ENCODE measurements around the gene HSPA12B.

The HSPA12B gene

GRCh38 chr20:3730803-3731672 is 1.4 kb upstream of the HSPA12B start:
- no peak for DNase-seq

DNA sequence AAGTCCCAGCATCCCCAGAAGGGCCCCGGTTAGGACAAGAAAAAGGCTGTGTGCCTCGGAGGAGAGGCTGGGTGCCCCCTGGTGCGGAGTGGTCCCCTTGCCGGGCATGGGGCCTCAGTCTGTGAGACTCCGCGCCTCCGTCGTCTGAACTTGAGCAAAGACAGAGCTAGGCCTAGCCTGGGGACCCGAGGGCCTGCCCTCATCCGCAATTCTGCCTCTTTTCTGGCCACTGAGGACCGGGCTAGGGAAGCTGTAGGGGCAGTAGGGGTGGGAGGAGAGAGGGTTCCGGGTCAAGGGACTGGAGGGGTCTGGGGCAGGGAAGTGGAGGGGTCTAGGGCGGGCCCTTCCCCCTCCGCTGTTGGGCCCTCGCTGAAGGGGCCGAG is 550 bp upstream of the HSPA12B start:
- no peak for DNase-seq

- DNase-seq, result no peak
Measured at GRCh38 chr20:3733119-3733995, 872 bp downstream of the HSPA12B start.

- no peak for DNase-seq
Measured at GRCh38 chr20:3734111-3734843, 1.8 kb downstream of the HSPA12B start.

GRCh38 chr20:3735768-3736167 is 3.3 kb downstream of the HSPA12B start:
- no peak for DNase-seq

GRCh38 chr20:3738111-3739053 is 5.9 kb downstream of the HSPA12B start:
- DNase-seq, result no peak

- no peak for DNase-seq
Measured at GRCh38 chr20:3739054-3739925, 6.8 kb downstream of the HSPA12B start.

DNA sequence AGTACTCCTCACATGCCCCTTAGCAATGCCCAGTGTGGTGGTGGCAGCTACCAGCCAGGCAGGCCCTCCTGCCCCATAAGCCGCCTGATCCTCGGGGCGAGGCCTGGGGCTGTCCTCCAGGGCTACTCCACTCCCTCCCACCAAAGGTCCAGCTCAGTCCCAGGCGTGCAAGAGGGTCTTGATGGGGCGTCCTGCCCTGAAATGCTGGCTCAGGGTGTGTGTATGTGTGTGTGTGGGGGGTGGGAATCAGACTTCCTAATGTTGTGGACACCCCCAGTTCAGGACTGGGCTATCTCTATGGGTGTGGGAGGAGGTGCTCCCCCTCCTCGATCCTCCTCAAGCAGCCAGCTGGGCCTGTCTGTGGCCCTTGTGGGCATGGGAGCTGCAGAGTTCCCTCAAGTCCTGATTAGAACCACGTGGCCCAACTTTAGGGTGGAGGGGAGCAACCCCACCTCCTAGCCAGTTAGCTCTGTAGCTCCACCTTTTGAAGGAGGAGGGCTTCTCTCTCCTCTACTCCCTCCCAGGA is 7.5 kb downstream of the HSPA12B start:
- DNase-seq, result no peak

DNA sequence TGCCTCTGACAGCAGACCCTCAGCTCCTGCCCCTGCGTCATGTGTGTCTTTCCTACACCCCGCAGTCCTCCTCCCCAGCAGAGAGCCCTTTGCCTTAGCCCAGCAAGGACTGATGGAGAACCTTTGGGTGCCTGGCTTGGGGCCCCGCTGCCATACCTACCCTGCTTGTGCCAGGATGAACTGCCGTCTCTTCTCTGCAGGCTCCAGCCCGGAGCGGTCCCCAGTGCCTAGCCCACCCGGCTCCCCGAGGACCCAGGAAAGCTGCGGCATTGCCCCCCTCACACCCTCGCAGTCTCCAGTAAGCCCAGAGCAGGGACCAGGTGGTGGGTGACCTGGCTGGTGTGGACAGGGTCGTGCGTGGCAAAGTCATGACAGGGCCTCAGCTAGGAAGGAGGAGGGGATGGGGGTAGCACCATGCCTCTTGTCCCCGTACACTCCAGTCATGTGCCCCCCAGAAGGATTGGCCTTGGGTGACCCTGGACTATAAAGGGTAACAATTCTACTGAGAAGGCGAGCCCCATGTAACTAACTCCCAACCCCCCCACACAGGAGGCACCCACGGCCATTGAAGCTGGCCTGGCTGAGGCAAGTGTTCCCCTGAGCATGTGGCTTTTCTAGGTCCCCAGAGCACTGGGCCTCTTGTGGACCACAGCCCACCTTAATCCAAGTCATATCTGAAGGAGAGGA is 8.3 kb downstream of the HSPA12B start:
- DNase-seq, result no peak

GRCh38 chr20:3741836-3742458 is 9.5 kb downstream of the HSPA12B start:
- DNase-seq, result no peak

DNA sequence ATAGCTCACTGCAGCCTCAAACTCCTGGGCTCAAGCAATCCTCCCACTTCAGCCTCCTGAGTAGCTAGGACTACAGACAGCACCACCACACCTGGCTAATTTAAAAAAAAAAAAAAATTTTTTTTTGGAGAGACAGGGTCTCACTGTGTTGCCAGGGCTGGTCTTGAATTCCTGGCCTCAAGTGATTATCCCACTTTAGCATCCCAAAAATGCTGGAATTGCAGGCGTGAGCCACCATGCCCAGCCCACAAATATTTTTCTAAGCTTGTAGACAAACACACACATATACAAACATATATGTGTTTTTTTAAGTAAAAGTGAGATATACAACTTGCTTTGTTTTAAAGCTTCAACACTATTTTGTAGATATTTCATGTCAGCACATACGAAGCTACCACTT is 10.8 kb downstream of the HSPA12B start:
- no peak for DNase-seq

DNA sequence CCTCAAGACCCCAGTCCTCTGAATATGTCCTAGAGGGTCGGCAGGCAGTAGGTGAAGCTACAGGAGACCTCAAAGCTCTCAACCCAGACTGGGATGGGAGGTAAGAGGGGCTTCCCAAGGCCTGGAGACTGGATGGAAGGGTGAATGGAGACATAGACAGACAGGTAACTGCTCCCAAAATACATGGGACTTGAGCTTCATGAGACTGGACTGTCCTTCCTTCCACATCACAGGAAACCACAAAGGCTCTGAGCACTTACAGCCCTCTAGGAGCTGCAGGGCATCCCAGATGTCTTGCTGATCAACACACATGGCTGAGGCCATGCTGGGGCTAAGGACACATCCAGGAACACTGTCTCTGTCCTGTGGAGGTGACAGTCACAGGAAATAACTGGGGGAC is 11.6 kb downstream of the HSPA12B start:
- DNase-seq, result no peak

GRCh38 chr20:3744806-3745685 is 12.6 kb downstream of the HSPA12B start:
- DNase-seq, result no peak

DNA sequence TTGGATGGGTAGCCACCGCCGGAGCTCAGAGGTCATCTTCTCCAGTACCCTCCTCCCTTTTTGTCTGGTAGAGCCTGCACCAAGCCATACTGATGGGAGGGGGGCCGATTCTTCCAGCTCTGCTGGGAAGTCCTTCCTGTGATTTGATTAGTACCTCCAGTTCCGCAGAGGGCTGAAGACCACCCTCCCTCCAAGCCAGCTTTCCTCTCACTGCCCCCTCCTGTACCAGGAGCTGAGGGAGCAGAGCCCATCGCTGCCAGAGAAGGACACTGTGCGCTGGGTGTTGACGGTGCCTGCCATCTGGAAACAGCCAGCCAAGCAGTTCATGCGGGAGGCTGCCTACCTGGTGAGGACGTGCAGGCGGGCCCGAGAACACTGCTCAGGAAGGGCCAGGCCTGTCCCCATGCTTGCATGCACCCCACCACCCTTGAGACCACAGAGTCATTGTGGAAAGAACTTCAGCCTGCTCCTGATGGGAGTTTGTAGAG is 13.2 kb downstream of the HSPA12B start:
- DNase-seq, result no peak

GRCh38 chr20:3747471-3747870 is 15.0 kb downstream of the HSPA12B start:
- no peak for DNase-seq

DNA sequence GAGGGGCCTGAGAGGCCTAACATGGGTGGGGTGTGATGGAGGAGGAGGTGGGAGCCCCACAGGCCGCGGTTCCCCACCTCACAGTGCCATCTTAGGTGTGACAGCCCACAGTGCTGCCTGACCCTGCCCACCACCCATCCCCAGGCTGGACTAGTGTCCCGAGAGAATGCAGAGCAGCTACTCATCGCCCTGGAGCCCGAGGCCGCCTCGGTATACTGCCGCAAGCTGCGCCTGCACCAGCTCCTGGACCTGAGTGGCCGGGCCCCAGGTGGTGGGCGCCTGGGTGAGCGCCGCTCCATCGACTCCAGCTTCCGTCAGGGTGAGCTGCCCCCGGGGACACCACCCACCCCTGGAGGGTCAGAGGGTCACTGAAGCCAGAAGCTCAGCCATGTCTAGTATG is 15.6 kb downstream of the HSPA12B start:
- no peak for DNase-seq

GRCh38 chr20:3749087-3749688 is 16.7 kb downstream of the HSPA12B start:
- DNase-seq, result no peak
